PC-9 (cell line): ENCODE measurements around the gene CDC5L.

Experiments used
- EZH2 ChIP-seq: fragments of 200-600 bp; sonication (generic); IDR thresholded peaks from 2 replicates; pipeline ENCODE4 v1.8.0; 2017; ENCODE audit warnings: antibody characterized with exemption, low read depth
- TF ChIP-seq, protein P1 (sequence below): fragments of 200-600 bp; sonication (generic); conservative IDR thresholded peaks from 2 replicates; pipeline ENCODE4 v1.6.1; 2017; ENCODE audit warnings: mixed run types, antibody characterized with exemption, mild to moderate bottlenecking, moderate library complexity

DNA sequence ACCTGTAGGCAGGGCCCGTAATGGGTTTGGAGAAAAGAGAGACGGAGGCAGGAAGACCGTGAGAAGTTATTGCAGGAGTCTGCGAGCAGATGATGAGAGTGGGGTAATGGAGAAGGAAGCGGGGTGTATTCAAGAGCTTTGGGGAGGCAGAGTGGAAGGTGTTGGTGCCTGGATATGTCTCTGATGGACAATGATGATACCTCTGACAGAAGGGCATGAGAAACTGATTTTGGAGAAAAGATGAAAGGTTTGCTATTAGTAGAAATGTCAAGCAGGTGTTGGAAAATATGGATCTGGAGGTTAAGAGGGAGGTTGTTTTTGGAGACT lies 69.4 kb downstream of the CDC5L start:
- TF ChIP-seq, protein P1, sequence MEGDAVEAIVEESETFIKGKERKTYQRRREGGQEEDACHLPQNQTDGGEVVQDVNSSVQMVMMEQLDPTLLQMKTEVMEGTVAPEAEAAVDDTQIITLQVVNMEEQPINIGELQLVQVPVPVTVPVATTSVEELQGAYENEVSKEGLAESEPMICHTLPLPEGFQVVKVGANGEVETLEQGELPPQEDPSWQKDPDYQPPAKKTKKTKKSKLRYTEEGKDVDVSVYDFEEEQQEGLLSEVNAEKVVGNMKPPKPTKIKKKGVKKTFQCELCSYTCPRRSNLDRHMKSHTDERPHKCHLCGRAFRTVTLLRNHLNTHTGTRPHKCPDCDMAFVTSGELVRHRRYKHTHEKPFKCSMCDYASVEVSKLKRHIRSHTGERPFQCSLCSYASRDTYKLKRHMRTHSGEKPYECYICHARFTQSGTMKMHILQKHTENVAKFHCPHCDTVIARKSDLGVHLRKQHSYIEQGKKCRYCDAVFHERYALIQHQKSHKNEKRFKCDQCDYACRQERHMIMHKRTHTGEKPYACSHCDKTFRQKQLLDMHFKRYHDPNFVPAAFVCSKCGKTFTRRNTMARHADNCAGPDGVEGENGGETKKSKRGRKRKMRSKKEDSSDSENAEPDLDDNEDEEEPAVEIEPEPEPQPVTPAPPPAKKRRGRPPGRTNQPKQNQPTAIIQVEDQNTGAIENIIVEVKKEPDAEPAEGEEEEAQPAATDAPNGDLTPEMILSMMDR, result no peak
- no peak for TF ChIP-seq EZH2
